GM19043 (cell line): Measurements from ENCODE around the gene CCDC177.

ENCODE experiments used
- ATAC-seq: cut with Tn5 transposase; IDR thresholded peaks from one replicate; pipeline ENCODE4 v1.9.1; 2021; ENCODE audit warnings: low read depth; ENCODE audit not compliant: unreplicated experiment

CCDC177 gene

DNA sequence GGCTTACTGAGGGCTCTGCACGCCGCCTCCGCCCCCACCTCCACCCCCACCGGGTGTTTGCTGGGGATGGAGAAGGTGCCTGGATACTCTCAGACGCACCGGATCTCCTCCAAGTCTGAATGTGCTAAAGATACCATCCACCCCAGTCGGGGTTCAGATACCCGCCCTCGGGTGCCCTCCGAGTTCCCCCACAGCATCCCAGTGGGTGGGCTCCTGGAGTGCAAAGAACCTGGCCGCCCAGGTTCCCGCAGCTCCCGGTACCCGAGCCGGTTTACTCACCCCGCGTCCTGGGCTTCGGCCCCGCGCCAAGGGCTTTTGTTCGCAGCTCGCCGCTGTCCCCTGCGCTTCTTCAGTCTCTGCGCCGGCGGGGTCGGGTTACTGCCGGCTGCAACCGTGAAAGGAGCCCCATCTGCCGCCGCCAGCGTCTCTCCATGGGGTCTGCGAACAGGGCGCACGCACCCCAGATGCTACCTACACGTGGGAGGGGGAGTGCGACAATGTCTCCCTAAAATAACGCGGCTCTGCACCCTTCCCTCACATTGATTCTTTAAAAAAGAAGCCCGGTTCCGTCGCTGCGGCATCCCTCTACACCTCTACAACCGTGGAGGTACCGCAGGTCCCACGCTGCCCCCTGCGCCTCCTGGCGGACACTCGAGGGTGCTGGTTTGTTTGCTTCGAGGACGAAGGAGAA, at the start of gene CCDC177:
Gene CCDC177 (minus strand): TSS at position 609 of the 691 bp plus-strand sequence. CDS start 1,249 bp downstream, outside the sequence.
- ATAC-seq = no peak

DNA sequence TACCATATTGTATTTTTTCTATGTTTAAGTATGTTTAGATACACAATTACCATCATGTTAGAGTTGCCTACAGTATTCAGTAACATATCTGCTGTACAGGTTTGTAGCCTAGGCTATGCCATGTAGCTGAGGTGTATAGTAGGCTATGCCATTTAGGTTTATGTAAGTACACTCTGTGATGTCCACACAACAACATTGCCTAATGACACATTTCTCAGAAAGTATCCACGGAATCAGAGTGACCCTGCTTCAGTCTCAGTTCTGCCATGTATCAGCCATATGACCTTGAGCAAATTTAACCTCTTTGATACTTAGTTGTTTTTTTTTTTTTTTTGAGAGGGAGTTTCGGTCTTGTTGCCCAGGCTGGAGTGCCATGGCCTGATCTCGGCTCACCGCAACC, 49.5 kb upstream of the CCDC177 start:
- ATAC-seq = no peak

DNA sequence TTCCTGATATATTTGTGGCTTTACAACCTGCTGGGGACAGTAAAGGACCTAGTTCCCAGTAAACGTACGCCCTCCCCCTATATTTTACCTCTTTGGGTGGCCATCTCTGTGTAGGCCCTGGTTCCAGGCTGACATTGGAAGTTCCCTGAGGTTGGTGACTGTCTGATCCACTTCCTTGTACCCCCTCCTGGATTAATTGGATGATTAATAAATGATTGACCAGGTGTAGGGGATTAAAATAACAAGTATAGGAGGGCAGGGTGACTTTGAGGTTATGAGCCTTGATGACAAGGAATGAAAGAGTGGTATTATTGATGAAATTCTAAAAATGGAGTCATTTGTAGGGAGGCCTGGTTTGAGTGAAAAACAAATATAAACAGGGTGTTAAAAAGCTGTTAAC, 46.3 kb upstream of the CCDC177 start:
- ATAC-seq = no peak

DNA sequence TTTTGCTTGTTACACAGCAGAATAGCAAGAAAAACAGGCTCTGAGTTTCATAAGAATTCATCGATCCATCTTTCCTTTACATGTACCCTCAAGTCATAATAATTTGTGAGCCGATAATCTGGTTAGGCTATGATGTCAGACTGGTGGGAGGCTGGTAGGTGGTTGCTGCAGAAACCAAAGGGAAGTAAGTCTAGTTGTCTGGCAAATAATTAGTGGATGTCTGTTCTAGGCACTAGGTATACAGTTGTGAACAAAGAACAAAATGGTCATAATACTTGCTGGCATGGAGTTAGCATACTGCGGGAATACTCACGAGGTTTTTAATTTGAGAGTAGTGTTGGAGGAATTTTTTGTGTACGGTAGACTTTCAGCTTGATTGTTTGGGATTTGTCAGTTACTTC, 45.5 kb upstream of the CCDC177 start:
- ATAC-seq = no peak

DNA sequence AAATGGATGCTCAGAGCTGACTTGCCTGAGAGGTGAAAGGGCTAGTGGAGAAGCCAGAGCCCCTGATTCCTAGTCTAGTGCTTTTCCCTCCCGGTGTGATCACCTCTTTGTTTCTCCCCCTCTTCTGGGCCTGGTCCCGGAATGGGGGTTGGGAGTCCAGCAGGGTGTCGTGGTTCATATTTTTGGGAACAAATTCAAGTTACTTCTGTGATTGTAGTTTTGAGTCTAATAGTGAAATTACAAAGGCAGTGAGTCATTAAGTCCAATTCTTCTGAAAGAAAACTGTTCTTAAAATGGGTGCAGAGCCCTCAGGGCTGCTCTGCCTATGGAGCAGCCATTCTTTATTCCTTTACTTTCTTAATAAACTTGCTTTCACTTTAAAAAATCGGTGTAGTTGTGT, 44.3 kb upstream of the CCDC177 start:
- ATAC-seq = no peak

DNA sequence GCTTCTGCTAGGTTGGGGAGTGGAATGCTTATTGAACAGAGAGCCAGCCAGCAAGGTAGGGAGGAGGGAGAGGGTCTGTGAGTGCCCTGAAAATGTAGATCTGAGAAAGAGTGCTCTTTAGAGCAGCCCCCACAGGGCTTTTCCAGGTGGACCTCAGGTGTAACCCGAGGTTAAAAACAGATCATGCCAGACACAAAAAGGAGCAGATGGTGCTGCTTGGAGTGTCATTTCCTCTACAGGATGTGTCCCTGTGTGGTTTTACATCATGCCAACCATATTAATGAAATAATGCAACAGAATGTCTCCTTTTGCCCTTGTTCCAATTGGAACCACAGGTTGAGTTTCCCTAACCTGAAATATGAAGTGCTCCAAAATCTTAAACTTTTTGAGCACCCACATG, 43.1 kb upstream of the CCDC177 start:
- ATAC-seq = no peak

DNA sequence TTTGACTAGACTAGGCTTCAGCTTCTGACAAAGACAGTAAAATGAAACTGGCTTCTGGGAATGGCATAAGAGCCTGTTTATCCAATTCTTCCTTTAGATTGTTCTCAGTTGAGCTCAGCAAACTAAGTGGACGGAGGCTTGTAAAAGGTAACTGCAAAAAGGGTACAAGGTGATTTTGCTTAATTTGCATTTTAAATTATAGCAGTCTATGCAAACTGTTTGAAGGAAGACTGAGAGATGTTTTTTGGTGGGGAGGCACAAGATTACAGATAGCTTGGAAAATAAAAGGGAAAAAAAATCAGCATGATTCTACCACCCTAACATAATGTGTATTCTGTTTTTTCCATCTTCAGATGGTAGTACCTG, 41.7 kb upstream of the CCDC177 start:
- no peak for ATAC-seq

DNA sequence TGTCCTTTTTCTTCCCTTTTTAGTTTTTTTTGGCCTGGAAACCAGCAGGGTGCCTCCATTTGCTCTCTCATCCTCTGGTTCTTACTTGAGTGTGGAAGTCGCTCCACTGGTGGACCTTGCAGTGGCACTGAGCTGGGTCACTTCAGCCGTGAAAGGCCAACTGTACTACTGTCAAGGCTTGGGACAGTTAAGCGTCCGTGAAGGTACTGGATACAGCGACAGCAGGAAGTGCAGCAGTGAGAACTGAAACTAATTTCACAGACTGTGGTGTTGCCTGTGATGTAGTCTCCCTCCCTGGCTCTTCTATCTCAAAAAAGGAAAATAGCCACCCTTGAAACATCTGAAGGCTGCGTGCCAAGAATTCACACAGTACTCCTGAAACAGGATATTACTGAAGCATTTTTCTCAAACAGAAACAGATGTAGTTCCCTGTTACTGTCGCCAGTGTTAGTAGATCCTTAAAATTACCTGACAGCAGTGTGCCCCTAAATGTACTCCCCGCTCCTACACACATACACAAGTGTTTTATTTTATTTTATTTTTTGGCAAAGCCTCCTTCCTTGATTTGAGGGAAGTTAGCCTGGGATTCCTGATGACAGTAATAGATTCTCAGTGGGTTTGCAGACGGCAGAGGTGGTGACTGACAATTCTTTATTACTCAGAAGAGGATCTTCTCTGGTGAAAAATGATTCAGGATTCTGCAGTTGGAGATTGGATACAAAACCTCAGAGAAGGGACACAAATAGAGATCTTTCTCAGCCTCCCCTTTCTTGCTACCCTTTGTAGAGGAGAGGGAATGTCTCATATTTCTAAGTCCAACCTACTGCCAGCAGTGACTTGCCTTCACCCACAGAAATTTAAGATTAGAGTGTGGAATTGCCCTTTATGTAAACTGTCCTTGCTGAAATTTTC, 41.1 kb upstream of the CCDC177 start:
- peak; percentile 49 for ATAC-seq

DNA sequence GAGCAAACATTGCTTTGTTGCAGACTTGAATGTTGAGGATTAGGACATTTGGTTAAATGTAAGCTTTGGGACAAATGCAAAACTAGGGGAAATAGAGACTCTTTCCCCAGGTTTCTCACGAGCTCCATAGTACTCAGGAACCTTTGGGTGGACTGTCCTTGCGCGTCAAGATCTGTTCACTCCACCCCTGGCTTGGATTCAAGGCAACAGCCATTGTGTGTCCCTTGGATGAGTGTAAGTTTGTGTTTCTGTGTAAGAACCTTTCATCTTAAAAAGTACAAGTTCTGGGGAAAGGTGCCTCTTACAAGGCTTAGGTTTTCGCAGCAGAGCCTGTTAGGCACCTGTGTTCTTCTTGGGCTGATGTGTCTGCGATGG, 40.4 kb upstream of the CCDC177 start:
- no peak for ATAC-seq

DNA sequence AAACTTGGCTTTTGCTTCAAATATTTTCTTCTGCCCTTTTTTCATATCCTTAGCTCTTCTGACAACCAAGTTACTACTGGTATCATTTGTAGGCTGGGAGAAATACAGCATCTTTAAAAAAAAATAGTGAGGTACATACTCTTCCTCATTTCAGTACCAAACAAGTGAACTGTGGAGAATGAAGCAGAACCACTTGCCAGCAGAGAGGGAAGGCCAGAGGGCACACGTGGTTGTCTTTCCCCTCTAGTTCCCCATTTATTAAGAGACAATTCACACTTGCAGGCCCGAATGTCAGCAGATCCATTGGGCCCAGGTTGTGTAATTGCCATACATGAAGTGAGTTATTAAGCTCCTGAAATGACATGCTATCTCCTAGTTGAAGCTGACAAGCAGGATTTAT, 39.9 kb upstream of the CCDC177 start:
- ATAC-seq = no peak

DNA sequence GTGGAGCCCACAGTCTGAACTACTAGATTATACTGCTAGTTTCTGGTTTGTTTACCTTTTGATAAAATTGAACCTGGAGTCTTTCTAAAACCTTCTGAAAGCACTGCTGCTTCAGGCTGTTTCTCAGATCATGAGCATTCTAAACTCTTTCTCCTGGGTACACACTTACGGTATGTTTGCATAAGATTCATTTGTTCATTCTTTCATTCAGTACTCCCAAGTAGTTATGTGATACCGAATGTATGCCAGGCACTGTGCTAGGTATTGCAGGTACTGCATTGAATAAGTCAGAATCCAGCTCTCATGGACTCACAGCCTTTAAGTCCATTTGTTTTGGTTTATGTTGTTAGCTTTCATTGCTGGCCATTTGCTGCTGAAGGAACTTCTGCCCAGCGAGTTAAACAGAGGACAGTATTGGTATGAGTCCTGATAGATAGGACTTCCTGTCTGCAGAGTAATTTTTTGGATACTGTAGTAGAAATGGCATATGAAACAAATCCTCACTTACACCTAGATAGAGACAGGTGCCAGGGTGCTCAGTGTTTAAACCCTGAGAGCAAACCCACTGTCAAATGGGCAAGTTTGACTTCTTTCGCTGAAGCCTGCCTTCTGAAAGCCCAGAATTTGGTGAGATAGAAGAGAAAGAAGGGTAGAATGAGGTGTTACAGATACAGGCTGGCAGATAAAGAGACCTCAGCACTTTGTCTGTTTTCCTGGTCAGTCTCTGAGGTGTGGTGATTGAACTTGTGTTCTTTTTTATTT, 38.8 kb upstream of the CCDC177 start:
- ATAC-seq = no peak

DNA sequence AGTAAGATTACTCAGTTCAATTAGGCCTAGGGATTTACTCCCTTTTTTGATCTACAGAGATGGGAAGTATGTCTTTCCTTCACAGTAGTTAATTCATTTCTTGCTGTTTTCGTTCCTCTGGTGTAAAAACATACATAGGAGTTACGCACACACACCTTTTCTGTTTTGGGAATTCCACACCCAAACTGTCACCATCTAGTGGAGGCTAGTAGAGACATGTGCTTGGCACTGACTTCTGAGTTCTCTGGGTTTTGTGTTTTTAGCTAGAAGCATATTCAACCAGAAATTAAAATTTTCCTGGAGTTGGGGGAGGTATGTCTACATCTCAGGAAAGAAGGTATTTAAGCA, 38.1 kb upstream of the CCDC177 start:
- ATAC-seq = no peak

DNA sequence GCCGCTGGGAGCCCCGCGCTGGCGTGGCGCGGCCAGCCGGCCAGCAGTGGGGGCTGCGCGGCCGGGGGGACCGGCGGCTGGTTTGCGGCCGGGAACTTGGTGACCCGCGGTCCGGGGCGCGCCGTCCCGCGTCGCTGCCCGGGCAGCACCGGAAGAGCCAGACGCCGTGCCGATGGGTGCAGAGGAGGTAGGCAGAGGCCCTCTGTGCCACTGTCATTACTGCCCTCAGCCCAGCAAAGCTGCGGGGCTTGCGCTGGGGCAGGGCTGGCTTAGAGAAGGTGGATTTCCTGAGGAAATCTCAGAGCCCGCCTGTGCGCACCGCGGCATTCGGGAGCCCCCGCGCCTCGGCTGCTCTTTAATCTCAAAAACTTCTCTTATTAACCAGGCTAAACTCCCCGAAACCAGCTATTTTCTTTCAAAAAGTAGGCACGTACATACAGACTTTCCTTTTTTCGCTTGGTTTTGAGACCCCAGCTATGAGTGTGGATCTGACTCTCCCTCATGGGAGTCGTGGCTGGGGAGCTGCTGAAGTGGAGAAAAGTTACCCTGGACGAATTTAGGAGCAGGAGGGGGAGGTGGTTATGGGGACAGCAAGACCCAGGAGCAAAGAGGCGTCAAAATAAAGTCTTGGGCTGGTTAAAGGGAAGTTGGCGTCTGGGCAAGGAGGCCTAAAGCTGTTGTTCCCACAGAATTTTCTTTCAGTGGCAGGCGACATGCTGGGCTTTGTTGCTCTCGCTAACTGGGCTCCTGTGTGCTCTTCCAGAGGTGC, 37.5 kb upstream of the CCDC177 start:
- ATAC-seq = no peak

DNA sequence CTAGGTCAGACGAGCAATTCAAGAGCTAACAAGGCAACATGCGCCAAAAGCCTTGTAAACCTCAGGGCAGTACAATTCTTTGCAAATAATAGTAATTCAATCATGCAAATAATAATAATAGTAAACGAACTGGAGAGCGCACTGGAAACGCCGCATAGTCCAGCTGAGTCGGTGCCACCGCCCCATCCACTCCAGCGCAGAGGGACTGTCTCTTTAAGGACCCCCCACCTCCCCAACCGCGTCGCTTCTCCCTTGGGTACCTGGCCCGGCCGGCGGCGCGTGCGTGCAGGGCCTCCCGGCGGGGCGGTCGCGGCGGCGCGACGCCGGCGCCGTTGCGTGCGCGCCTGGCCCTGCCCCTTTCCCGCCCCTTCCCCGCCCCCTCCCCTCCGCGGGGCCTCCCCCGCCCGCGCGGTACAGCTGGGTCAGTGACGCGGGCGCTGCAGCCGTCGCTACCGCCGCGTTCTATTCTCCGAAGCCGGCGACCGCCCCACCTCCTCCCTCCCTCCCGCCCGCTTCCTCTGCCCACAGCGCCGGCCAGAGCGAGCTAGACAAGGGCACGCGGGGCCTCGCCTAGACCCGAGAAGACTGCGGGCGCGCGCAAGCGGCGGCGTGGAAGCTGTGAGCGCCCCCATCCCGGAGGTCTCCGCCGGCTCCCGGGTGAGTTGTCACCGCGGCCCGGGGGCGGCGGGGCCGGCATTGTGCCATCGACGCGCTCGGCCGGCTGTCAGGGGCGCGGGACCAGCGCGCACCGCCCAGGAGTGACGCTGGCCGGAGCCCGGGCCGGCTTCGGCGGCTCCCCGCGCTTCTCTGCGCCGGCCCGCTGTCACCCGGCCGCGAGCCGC, 36.7 kb upstream of the CCDC177 start, which contains the start of gene SUSD6:
Gene SUSD6 (plus strand): TSS at position 425 of the 842 bp plus-strand sequence. CDS start 46,997 bp downstream, outside the sequence.
- ATAC-seq = peak; percentile 42

DNA sequence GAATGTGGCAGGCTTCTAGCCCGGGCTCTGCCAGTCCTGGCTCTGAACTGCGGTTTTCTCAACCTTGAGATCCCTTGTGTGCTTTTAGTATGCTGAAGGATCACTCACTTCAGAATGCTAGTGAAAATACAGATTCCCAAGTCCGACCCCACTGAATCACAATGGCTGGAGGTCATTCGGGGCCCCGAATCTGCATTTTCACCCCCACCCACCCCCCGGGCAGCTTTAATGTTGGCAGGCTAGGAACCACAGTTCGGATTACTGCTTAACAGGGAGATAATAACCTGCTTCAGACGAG, 36.2 kb upstream of the CCDC177 start:
- ATAC-seq = no peak

DNA sequence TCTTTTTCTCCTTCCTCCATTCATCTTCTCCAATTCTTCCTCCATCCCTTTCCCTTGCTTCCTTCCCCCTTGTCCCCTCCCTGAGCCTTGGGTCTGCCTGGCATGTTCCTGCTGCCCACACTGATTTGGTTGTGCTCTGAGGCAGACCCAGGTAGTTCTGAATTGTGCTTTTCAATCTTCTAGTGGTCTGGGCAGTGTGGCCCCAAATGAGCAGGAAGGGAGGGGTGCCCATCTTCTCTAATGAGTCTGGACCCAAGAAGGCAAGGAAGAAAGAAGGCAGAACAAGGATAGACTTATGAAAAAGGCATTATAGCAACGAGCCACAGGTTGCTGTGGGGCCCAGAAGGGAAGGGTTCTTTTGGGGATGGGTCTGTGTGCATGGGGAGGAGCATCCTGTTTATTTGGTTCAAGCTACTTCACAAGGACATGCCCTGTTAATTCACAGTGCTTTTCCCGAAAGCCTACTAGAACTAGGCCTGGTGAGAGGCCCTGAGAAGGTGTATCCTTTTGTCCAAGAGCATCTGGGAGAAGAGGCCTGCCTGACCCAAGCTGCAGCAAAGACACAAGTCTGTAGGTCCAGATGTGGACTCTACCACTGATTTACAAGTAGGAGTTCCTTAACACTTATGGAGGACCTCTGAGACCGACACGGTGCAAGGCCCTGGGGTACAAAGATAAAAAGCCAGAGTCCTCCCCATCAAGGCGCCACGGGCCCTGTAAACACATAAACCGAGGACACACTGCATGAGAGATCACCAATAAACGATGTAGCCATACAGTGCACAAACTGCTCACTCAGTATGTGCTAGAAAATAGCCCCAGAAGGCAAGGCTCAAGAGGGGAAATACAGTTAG, 35.6 kb upstream of the CCDC177 start:
- no peak for ATAC-seq

DNA sequence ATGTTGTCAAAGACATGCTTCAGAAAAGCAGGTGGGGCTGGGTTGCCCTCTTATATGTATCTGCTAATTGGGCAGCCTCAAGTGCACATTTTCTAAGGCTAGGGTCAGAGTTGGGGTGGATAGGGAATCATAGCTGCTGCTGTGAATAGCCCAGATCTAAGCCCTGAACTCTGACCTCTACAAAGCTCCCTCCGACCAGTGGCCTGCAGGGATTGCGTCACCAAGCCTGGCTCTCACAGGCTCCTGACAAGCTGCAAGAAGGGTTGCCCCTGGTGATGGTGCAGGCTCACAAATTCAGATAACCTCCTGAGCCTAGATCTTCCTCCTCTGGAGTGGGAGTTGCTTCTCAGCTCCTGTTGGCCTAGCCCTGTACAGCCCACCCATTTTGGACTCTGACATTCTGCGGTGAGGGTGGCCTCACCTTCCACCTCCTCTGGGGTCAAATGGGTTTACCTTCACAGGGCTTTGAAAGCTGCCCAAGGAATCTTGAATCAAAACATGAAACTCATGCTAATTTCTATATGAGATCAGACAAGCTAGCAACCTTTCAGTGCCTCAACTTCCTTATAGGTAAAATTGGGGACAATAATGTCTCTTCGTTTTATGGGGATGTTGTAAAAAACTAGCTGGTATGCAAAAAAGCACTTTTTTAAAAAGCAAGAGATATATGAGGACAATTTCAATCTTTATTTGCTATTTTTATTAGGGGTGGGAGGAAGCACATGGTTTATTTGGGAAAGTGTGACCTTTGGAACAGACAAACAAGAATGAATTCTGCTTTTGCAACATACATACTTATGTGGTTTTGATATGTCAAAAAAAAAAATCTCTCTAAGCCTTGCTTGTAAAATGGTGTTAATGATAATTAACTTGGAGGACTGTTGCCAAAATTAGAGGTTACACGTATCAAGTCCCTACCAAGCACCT, 31.9 kb upstream of the CCDC177 start:
- no peak for ATAC-seq

DNA sequence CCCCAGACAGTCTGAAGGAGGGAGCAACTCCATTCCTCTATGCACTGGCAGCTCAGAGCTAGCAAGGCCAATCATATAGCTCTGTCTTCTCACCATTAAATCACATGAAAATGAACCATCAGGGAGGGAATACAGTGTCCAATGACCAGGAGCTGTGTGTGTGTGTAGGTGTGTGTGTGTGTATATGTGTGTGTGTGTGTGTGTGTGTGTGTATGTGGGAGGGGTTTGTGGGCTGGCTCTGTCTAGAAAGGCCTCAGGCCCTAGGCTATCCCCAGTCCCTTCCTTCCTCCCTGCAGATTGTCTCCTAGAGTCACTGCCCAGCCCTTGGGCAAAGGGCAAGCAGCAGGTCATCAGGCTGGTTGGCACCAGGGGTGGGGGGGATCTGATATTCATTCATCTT, 31.1 kb upstream of the CCDC177 start:
- ATAC-seq = no peak
